OCI-LY3 (cell line): ENCODE measurements around the gene FRMD3.

Source experiments
- EZH2phosphoT487 ChIP-seq: fragments of 200-600 bp; shearing (Covaris generic); IDR thresholded peaks from 2 replicates; pipeline ENCODE4 v1.6.1; 2018; ENCODE audit warnings: antibody characterized with exemption, mixed run types, low read depth
- TF ChIP-seq, protein P1 (sequence below): fragments of 200-600, 300-600 bp; sonication (generic); IDR thresholded peaks from 2 replicates; pipeline ENCODE4 v1.5.1; 2014; ENCODE audit warnings: antibody characterized with exemption, low read length, low read depth

DNA sequence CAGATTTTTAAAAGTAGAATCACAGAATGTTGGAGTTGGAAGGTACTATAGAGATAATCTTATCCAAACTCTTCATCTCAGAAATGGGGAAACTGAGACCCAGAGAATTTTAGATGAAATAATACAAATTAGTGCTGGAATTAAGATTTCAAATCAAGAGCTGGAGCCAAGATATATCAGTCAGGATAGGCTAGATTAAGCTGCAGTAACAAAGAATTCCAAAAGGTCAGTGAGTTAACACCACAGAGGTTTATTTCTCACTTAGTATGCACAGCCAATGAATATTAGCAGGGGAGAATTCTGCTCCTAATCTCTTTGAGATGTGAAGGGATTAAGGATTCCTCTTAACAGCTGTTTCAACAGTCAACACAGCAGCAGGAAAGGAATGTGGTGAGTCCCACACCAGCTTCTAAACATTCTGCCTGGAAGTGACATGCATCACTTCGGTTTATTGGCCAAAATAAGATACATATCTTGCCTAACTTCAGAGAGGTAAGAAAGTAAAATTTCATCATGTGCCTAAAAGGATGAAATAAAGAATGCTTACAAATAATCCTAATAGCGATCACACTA lies 136.8 kb downstream of the FRMD3 start:
- TF ChIP-seq, protein P1, sequence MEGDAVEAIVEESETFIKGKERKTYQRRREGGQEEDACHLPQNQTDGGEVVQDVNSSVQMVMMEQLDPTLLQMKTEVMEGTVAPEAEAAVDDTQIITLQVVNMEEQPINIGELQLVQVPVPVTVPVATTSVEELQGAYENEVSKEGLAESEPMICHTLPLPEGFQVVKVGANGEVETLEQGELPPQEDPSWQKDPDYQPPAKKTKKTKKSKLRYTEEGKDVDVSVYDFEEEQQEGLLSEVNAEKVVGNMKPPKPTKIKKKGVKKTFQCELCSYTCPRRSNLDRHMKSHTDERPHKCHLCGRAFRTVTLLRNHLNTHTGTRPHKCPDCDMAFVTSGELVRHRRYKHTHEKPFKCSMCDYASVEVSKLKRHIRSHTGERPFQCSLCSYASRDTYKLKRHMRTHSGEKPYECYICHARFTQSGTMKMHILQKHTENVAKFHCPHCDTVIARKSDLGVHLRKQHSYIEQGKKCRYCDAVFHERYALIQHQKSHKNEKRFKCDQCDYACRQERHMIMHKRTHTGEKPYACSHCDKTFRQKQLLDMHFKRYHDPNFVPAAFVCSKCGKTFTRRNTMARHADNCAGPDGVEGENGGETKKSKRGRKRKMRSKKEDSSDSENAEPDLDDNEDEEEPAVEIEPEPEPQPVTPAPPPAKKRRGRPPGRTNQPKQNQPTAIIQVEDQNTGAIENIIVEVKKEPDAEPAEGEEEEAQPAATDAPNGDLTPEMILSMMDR: no peak
- no peak for TF ChIP-seq EZH2phosphoT487
